K562 (cell line): ENCODE measurements around the gene C9orf50. TPM values are rescaled to one million over a fixed set of nuclear protein-coding genes. Genes with fewer than 3 reads are reported as not detected.

Experiments
- ATAC-seq: fragments of 200-7000 bp; cut with Tn5 transposase; 3 replicates; pipeline ENCODE4 v1.9.1; 2020; ENCODE audit warnings: moderate library complexity
- BruUV-seq: library from RNA; stranded (reverse); fragments of 400-500 nt; replicated peaks from 2 replicates; lab custom pipeline; 2021; lab: Mats Ljungman, UMichigan
- CTCF ChIA-PET: fragments of 300-600 bp; formaldehyde crosslinking; extraction: SDS; loops from one replicate; lab custom pipeline; 2021; ENCODE audit warnings: low intra/inter-chr PET ratio; lab: Yijun Ruan, JAX
- POLR2A ChIA-PET: fragments of 300-600, 350-650 bp; sonication (Branson Sonifier 250); formaldehyde crosslinking; extraction: SDS; loops from one replicate; lab custom pipeline; 2021; ENCODE audit warnings: antibody characterized with exemption, inconsistent platforms; lab: Yijun Ruan, JAX
- DNase-seq, 4 experiments: peaks; one replicate each; pipeline versions ENCODE4 v3.0.0 to v3.0.0-alpha.2; 2011 to 2018; ENCODE audit warnings: low spot score in 3 of 4, mixed read lengths in 3 of 4; ENCODE audit errors: extremely low read depth in 1 of 4
- FAIRE-seq: peaks from 2 replicates; lab custom pipeline; 2011; peaks lifted over from hg19 to GRCh38; lab: Jason Lieb, UNC
- H2AFZ ChIP-seq: 2 replicates; pipeline ENCODE4 v1.6.0; 2011; ENCODE audit warnings: low read depth, low read length, control low read depth, inconsistent platforms
- H3K27ac ChIP-seq: fragments of 200-600 bp; 3 replicates; pipeline ENCODE4 v1.8.0; 2011; ENCODE audit warnings: low read depth, mild to moderate bottlenecking, control low read depth, inconsistent platforms, low read length, moderate library complexity, mixed read lengths; ENCODE audit errors: extremely low read depth
- H3K27me3 ChIP-seq, 2 experiments: fragments of 300-600 bp in 1 of 2; 2 replicates in 1 of 2; 3 replicates in 1 of 2; pipeline versions ENCODE4 v1.6.0 to v1.8.0; 2011; ENCODE audit warnings: inconsistent platforms in 2 of 2, low read length in 2 of 2, mild to moderate bottlenecking in 1 of 2, mixed read lengths in 1 of 2, moderate library complexity in 1 of 2; ENCODE audit not compliant: control insufficient read depth in 2 of 2, insufficient read depth in 2 of 2
- H3K36me3 ChIP-seq: fragments of 300-600 bp; 3 replicates; pipeline ENCODE4 v1.8.0; 2011; ENCODE audit warnings: mild to moderate bottlenecking, low read length, inconsistent platforms; ENCODE audit not compliant: control insufficient read depth, insufficient read depth
- H3K4me1 ChIP-seq, 2 experiments: fragments of 200-600 bp in 1 of 2; replicated peaks in 1 of 2; 2 replicates in 1 of 2; 3 replicates in 1 of 2; pipeline versions ENCODE4 v1.5.1 to v1.8.0; 2011; ENCODE audit warnings: inconsistent platforms in 2 of 2, low read length in 2 of 2, mild to moderate bottlenecking in 1 of 2, mixed read lengths in 1 of 2, moderate library complexity in 1 of 2; ENCODE audit not compliant: control insufficient read depth in 2 of 2, insufficient read depth in 2 of 2
- H3K4me2 ChIP-seq: 2 replicates; pipeline ENCODE4 v1.6.1; 2011; ENCODE audit warnings: low read length, control low read depth, inconsistent platforms, mixed read lengths; ENCODE audit not compliant: insufficient read depth
- H3K4me3 ChIP-seq: fragments of 200-600 bp; sonication (generic), shearing (Covaris generic); 2 replicates; pipeline ENCODE4 v1.5.1; 2016; ENCODE audit warnings: control low read depth, inconsistent platforms
- H3K79me2 ChIP-seq: fragments of 200-600 bp; 3 replicates; pipeline ENCODE4 v1.8.0; 2011; ENCODE audit warnings: low read length, inconsistent platforms; ENCODE audit not compliant: control insufficient read depth, insufficient read depth
- H3K9ac ChIP-seq, 2 experiments: 2 replicates each; pipeline versions ENCODE4 v1.6.0 to v1.6.1; 2011; ENCODE audit warnings: low read depth in 2 of 2, low read length in 2 of 2, control low read depth in 1 of 2, inconsistent platforms in 1 of 2, mild to moderate bottlenecking in 1 of 2, mixed read lengths in 1 of 2; ENCODE audit not compliant: insufficient read depth in 1 of 2
- H3K9me1 ChIP-seq: one replicate; pipeline ENCODE4 v1.6.0; 2011; ENCODE audit warnings: inconsistent platforms, mild to moderate bottlenecking, low read length, moderate library complexity; ENCODE audit not compliant: control insufficient read depth, insufficient read depth
- H3K9me3 ChIP-seq: replicated peaks from 2 replicates; pipeline ENCODE4 v1.5.1; 2011; ENCODE audit warnings: low read depth, low read length, inconsistent platforms; ENCODE audit not compliant: control insufficient read depth, insufficient read depth
- H4K20me1 ChIP-seq: replicated peaks from 2 replicates; pipeline ENCODE4 v1.6.1; 2011; ENCODE audit warnings: low read length, inconsistent platforms, mixed read lengths; ENCODE audit not compliant: control insufficient read depth, insufficient read depth
- BHLHE40 ChIP-seq: IDR thresholded peaks from 2 replicates; pipeline ENCODE4 v1.6.1; 2011; ENCODE audit warnings: low read length, improper control_type of control experiment
- CBX8 ChIP-seq: fragments of 200-600 bp; sonication (generic); IDR thresholded peaks from 2 replicates; pipeline ENCODE4 v1.6.1; 2012; ENCODE audit warnings: borderline replicate concordance, mixed run types, low read depth, mild to moderate bottlenecking, moderate library complexity, mixed read lengths, low read length, control low read depth, inconsistent platforms; ENCODE audit not compliant: poor library complexity, severe bottlenecking; ENCODE audit errors: extremely low read depth
- MTF1 ChIP-seq: fragments of 250-450 bp; sonication (Bioruptor Pico); IDR thresholded peaks from 2 replicates; pipeline ENCODE4 v1.9.0; 2021; ENCODE audit warnings: moderate library complexity, mild to moderate bottlenecking, inconsistent platforms, borderline replicate concordance
- NUFIP1 ChIP-seq: fragments of 450-650 bp; IDR thresholded peaks from 2 replicates; pipeline ENCODE4 v1.6.1; 2018; ENCODE audit not compliant: partially characterized antibody
- PHTF2 ChIP-seq: fragments of 250-450 bp; sonication (Bioruptor Pico); IDR thresholded peaks from 2 replicates; pipeline ENCODE4 v1.5.0; 2021; ENCODE audit warnings: mild to moderate bottlenecking
- PTTG1 ChIP-seq: fragments of 450-650 bp; IDR thresholded peaks from 2 replicates; pipeline ENCODE4 v1.6.1; 2016; ENCODE audit warnings: low read depth, mild to moderate bottlenecking, missing genetic modification characterization, missing compliant biosample characterization
- ZNF121 ChIP-seq: sonication (generic); formaldehyde crosslinking; conservative IDR thresholded peaks from 2 replicates; pipeline ENCODE4 v1.8.0; 2022; ENCODE audit warnings: missing genetic modification reagents
- ZNF436 ChIP-seq: fragments of 250-450, 450-650 bp; sonication (Bioruptor Pico); formaldehyde crosslinking; IDR thresholded peaks from 2 replicates; pipeline ENCODE4 v1.7.0; 2020; ENCODE audit warnings: mild to moderate bottlenecking
- ZNF79 ChIP-seq: fragments of 250-450 bp; sonication (Bioruptor Pico); IDR thresholded peaks from 2 replicates; pipeline ENCODE4 v1.4.0; 2020; ENCODE audit warnings: low read depth, mild to moderate bottlenecking, moderate library complexity
- WGBS: fragments of 100-300 bp; shearing (Covaris generic); methylation state at CpG from one replicate; pipeline ENCODE4 v1.1.6; 2016; ENCODE audit warnings: low coverage, mixed read lengths; ENCODE audit not compliant: insufficient coverage; ENCODE audit errors: missing lambda C conversion rate; 5-methylcytosine and 5-hydroxymethylcytosine counted together
- in situ Hi-C: fragments of 300-500 bp; cut with MboI; formaldehyde crosslinking; loops from 4 replicates; pipeline ENCODE4 v1.15.0; 2018; ENCODE audit warnings: inconsistent platforms, mixed read lengths
- intact Hi-C: fragments of 100-400 bp; cut with micrococcal nuclease; formaldehyde crosslinking; loops from 2 replicates; pipeline ENCODE4 v1.14.2; 2022
- polyA plus RNA-seq, 8 experiments: library from polyadenylated mRNA; depleted of rRNA in 4 of 8; stranded (reverse) in 5 of 8; unstranded in 3 of 8; fragments of >200 nt; fragmentation: Nextera tagmentation in 2 of 8; fragmentation: Illumina TruSeq in 1 of 8; extraction: Ambion mirVana in 2 of 8; extraction: Trizol in 1 of 8; gene quantifications; 2 replicates each; pipeline versions ENCODE4 v1.2.1 to v1.2.3, GENCODE V29; 2011 to 2014; ENCODE audit warnings: inconsistent platforms in 1 of 8, missing spikeins in 1 of 8
- total RNA-seq, 7 experiments: library from RNA; depleted of rRNA in 6 of 7; stranded (reverse); fragments of >200 nt in 6 of 7; fragmentation: Illumina TruSeq in 2 of 7; extraction: Trizol in 2 of 7; gene quantifications; 2 replicates each; pipeline versions ENCODE4 v1.2.1 to v1.2.3, GENCODE V29; 2011 to 2021; ENCODE audit warnings: low replicate concordance in 1 of 7
- TF ChIP-seq, protein P1 (sequence below): fragments of 450-650 bp; IDR thresholded peaks from one replicate; pipeline ENCODE4 v1.6.1; 2018; ENCODE audit warnings: mild to moderate bottlenecking, moderate library complexity; ENCODE audit not compliant: partially characterized antibody
- TF ChIP-seq, protein P2 (sequence below): fragments of 250-450 bp; sonication (Bioruptor Pico); IDR thresholded peaks from 2 replicates; pipeline ENCODE4 v1.4.0; 2020; ENCODE audit warnings: borderline replicate concordance
- TF ChIP-seq, protein P3 (sequence below): fragments of 250-450 bp; sonication (Bioruptor Pico); IDR thresholded peaks from 2 replicates; pipeline ENCODE4 v1.8.0; 2021; ENCODE audit warnings: borderline replicate concordance, mild to moderate bottlenecking, moderate library complexity; ENCODE audit not compliant: poor library complexity, severe bottlenecking
- TF ChIP-seq, protein P4 (sequence below): fragments of 200-800 bp; sonication (Bioruptor generic); IDR thresholded peaks from 2 replicates; pipeline ENCODE4 v1.6.1; 2017; ENCODE audit warnings: missing genetic modification characterization, missing compliant biosample characterization

C9orf50 gene
- total and polyA plus RNA-seq, 9 of the 15 experiments (the other 6 are each of a cell fraction or from before 2014, with no cell fraction given), result not detected

DNA sequence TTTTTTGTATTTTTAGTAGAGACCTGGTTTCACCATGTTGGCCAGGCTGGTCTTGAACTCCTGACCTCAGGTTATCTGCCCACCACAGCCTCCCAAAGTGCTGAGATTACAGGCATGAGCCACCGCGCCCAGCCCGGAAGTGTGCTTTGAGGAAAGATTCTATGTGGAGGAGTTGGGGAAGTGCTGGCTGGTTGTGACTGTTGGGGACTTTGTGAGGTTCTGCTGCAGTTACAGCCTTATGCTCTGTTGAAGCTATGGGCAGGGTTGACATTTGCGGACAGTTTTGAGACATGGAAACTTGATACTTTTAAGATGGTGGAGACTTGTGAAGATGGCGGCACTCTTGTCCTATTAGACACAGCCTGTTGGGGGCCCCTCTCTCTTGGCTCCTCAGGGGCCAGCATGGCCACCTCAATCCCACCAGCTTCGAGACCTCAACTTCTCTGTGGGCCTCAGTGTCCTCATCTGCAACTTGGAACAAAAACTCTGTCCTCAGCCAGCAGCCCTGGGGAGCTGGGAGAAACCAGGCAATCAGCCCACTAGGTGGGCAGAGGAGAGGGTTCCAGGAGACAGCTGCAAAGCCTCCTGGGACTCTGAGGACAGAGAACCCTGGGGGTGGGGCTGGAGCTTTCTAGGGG lies 24.9 kb downstream of the C9orf50 start:
- POLR2A ChIA-PET, result interaction anchor here (0.6 to 1.0 kb wide), 7 partner anchors 10 to 419 kb away, joined by 3 to 5 read pairs (median 3); no protein-coding TSS in a partner anchor
- CTCF ChIA-PET, result no interaction called here
- Histone ChIP-seq H3K9ac (peak overlapping the region in 1 of 2 experiments; percentile 73; a peak in 2 of 4 replicates), H2AFZ (peak overlapping the region; percentile 81), H3K4me1 (peaks cover 20 to 36% of the 10 kb centered on the region in 2 experiments), H4K20me1 (no peaks in the 10 kb centered on the region), H3K4me2 (peak overlapping the region; percentile 22), H3K9me1 (no peaks in the 10 kb centered on the region), H3K27me3 (no peaks in the 10 kb centered on the region), H3K79me2 (no peaks in the 10 kb centered on the region), H3K27ac (peak overlapping the region; percentile 78), H3K36me3 (no peaks in the 10 kb centered on the region), H3K4me3 (no peak overlapping the region), H3K9me3 (no peaks in the 10 kb centered on the region)
- DNase-seq, result peak; percentile 51 to 91 (median 62)
- peak; percentile 93 for FAIRE-seq
- peak; percentile 94 for ATAC-seq
- 5% methylated on average over 6 of the region's 6 CpGs for WGBS
- in situ Hi-C loops, result no loop called here
- no TSS peak for BruUV-seq
- intact Hi-C loops, result loop anchor here (10.0 kb wide), 1 partner anchor 191 kb away; no protein-coding TSS in a partner anchor
- TF ChIP-seq, protein P1, sequence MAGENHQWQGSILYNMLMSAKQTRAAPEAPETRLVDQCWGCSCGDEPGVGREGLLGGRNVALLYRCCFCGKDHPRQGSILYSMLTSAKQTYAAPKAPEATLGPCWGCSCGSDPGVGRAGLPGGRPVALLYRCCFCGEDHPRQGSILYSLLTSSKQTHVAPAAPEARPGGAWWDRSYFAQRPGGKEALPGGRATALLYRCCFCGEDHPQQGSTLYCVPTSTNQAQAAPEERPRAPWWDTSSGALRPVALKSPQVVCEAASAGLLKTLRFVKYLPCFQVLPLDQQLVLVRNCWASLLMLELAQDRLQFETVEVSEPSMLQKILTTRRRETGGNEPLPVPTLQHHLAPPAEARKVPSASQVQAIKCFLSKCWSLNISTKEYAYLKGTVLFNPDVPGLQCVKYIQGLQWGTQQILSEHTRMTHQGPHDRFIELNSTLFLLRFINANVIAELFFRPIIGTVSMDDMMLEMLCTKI, result no peak
- TF ChIP-seq ZNF121 (CRISPR knock-in tag) (no peak), CBX8 (no peak), NUFIP1 (no peak), PTTG1 (peak; percentile 91), ZNF79 (CRISPR knock-in tag) (peak; percentile 80), PHTF2 (CRISPR knock-in tag) (no peak), MTF1 (0 out of 2 replicates have a peak, but pooled peaks have one; percentile 59), BHLHE40 (peak; percentile 70; the same call in 1 of the 2 replicates), ZNF436 (CRISPR knock-in tag) (no peak)
- TF ChIP-seq, protein P2, sequence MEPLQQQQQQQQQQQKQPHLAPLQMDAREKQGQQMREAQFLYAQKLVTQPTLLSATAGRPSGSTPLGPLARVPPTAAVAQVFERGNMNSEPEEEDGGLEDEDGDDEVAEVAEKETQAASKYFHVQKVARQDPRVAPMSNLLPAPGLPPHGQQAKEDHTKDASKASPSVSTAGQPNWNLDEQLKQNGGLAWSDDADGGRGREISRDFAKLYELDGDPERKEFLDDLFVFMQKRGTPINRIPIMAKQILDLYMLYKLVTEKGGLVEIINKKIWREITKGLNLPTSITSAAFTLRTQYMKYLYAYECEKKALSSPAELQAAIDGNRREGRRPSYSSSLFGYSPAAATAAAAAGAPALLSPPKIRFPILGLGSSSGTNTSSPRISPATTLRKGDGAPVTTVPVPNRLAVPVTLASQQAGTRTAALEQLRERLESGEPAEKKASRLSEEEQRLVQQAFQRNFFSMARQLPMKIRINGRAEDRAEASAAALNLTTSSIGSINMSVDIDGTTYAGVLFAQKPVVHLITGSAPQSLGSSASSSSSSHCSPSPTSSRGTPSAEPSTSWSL (CRISPR knock-in tag), result 0 out of 2 replicates have a peak, but pooled peaks have one; percentile 86
- TF ChIP-seq, protein P3, sequence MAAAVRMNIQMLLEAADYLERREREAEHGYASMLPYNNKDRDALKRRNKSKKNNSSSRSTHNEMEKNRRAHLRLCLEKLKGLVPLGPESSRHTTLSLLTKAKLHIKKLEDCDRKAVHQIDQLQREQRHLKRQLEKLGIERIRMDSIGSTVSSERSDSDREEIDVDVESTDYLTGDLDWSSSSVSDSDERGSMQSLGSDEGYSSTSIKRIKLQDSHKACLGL (CRISPR knock-in tag), result no peak
- TF ChIP-seq, protein P4, sequence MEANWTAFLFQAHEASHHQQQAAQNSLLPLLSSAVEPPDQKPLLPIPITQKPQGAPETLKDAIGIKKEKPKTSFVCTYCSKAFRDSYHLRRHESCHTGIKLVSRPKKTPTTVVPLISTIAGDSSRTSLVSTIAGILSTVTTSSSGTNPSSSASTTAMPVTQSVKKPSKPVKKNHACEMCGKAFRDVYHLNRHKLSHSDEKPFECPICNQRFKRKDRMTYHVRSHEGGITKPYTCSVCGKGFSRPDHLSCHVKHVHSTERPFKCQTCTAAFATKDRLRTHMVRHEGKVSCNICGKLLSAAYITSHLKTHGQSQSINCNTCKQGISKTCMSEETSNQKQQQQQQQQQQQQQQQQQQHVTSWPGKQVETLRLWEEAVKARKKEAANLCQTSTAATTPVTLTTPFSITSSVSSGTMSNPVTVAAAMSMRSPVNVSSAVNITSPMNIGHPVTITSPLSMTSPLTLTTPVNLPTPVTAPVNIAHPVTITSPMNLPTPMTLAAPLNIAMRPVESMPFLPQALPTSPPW (CRISPR knock-in tag), result peak; percentile 55
